Activated naive CD4-positive, alpha-beta T cell treated with anti-CD3 and anti-CD28 coated beads, Interleukin-2, amount 10 ng/mL, durations not matched to agents 7 days and 5 days (primary cell): Measurements from ENCODE around the gene ATG5.
"Not testable (repeated sequence)": the region's sequence is repeated elsewhere in the genome, so short reads cannot be mapped to it uniquely, and the experiment has no call there.

ENCODE experiments used
- CTCF ChIA-PET: fragments of 350-600 bp; sonication (Branson Sonifier 250); formaldehyde crosslinking; loops from one replicate; lab custom pipeline; 2021; ENCODE audit warnings: antibody characterized with exemption; lab: Charles Lee
- DNase-seq: peaks from one replicate; pipeline ENCODE4 v3.0.0-alpha.2; 2020
- H3K27ac Mint-ChIP-seq: one replicate; pipeline ENCODE4 v1.8.0; 2021; ENCODE audit warnings: mild to moderate bottlenecking, moderate library complexity, mixed read lengths
- H3K27me3 Mint-ChIP-seq: one replicate; pipeline ENCODE4 v1.8.0; 2021; ENCODE audit warnings: mild to moderate bottlenecking, mixed read lengths
- H3K36me3 Mint-ChIP-seq: one replicate; pipeline ENCODE4 v1.8.0; 2021; ENCODE audit warnings: mixed read lengths
- H3K4me1 Mint-ChIP-seq: one replicate; pipeline ENCODE4 v1.8.0; 2021; ENCODE audit warnings: mixed read lengths
- H3K4me3 Mint-ChIP-seq: one replicate; pipeline ENCODE4 v1.8.0; 2021; ENCODE audit warnings: mild to moderate bottlenecking, moderate library complexity, mixed read lengths
- H3K9me3 Mint-ChIP-seq: one replicate; pipeline ENCODE4 v1.8.0; 2021; ENCODE audit warnings: mixed read lengths

ATG5 gene

DNA sequence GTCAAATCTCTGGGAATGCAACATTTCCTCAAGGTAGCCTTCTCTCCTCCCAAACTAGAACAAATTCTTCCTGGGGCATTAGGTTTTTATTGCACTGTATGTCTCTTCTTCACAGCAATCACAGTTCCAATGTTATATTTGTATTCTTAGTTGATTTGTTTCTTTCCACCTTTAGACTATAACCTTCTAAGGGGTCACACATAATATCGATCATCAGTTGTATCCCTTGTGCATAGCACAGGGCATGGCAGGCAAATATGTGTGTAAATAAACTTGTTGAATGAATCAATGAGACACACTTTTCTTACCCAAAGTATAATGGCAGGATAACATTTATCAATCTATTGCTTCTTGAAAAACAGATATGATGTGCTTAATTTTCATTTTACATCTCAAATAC is 81.0 kb downstream of the ATG5 start:
- Mint-ChIP-seq H3K27ac (no peak overlapping the region), H3K4me1 (no peaks in the 10 kb centered on the region), H3K36me3 (peaks cover 46% of the 10 kb centered on the region), H3K9me3 (no peaks in the 10 kb centered on the region), H3K27me3 (no peaks in the 10 kb centered on the region), H3K4me3 (no peak overlapping the region)
- CTCF ChIA-PET = interaction anchor here (0.8 kb wide), 1 partner anchor 842 kb away, joined by 3 read pairs; the partner anchor contains the start of gene PREP
- DNase-seq = no peak

DNA sequence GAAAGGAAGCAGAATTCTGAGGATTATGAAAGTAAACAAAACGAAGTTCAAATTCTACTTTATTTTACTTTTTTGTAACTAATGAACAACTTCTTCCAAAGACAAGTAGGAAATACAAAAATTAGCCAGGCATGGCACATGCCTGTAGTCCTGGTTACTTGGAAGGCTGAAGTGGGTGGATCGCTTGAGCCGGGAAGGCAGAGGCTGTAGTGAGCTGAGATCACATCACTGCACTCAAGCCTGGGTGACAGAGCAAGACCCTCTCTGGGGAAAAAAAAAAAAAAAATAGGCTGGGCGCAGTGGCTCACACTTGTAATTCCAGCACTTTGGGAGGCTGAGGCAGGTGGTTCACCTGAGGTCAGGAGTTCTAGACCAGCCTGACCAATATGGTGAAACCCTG is 82.3 kb downstream of the ATG5 start:
- no peak for DNase-seq
- CTCF ChIA-PET = no interaction called here
- H3K36me3 Mint-ChIP-seq = peaks cover 43% of the 10 kb centered on the region
- no peaks in the 10 kb centered on the region for H3K4me1 Mint-ChIP-seq
- H3K27ac Mint-ChIP-seq = peak overlapping the region; percentile 58
- no peak overlapping the region for H3K4me3 Mint-ChIP-seq
- no peaks in the 10 kb centered on the region for H3K27me3 Mint-ChIP-seq
- H3K9me3 Mint-ChIP-seq = no peaks in the 10 kb centered on the region

DNA sequence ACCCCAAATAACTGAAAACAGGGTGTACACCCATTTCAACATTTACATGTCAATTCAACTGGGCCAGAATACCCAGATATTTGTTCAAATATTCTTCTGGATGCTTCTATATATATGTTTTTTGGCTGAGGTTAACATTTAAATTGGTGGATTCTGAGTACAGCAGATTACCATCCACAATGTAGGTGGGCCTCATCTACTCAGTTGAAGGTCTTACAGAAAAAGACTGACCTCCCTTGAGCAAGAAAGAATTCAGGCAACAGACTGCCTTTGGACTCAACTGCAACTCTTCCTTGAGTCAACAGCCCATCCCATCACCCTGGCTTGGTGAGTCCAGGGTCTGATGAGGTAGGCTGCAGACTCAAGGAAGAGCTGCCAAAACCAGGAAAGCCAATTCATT is 84.1 kb downstream of the ATG5 start:
- Mint-ChIP-seq H3K36me3 (peaks cover 32% of the 10 kb centered on the region), H3K4me3 (no peak overlapping the region), H3K4me1 (no peaks in the 10 kb centered on the region), H3K27ac (no peak overlapping the region), H3K27me3 (no peaks in the 10 kb centered on the region), H3K9me3 (no peaks in the 10 kb centered on the region)
- CTCF ChIA-PET = no interaction called here
- no peak for DNase-seq

DNA sequence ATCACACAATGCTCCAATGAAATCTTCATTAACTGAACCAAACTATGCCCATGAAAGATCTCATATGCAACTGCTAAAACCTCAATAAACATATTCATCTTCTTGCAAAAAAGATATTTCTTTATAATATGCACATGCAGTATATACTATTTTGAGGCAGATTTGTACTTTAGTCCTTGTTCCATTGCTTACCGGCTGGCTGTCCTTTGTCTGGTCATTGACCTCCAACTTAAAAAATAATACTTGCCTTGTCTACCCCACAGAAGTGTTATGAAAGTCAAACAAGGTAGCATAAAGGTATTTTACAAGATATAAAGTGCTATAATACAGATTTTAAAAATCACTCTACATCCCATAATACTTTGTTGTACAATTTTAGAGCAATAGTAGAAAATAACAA is 88.3 kb downstream of the ATG5 start:
- CTCF ChIA-PET = no interaction called here
- H3K27me3 Mint-ChIP-seq = no peaks in the 10 kb centered on the region

DNA sequence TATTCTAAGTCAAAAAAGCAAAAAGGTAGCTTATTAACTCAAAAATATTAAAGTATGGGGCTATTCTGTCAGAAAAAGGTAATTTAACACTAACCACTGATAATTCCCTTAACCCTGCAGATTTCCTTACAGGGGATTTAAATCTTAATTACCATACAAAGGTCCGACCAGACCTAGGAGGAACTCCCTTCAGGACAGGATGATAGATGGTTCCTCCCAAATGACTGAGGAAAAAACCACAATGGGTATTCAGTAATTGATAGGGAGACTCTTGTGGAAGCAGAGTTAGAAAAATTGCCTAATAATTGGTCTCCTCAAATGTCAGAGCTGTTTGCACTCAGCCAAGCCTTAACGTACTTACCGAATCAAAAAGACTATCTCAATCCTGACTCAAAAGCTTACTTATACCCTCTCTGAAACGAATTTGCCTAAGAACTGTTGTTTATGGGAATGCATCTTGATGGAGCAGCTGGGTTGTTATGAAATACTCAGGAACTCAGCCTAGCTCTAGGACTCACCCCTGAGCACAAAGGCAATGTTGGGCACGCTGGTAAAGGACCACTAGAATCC is 95.6 kb downstream of the ATG5 start:
- H3K36me3 Mint-ChIP-seq = peaks cover 22% of the 10 kb centered on the region
- H3K27ac Mint-ChIP-seq, CTCF ChIA-PET, H3K9me3 Mint-ChIP-seq, DNase-seq, H3K27me3 Mint-ChIP-seq, H3K4me3 Mint-ChIP-seq: not testable (repeated sequence)
- H3K4me1 Mint-ChIP-seq = peaks cover 11% of the 10 kb centered on the region

More for the DNA sequence above, 88.3 kb downstream of the ATG5 start:
- DNase-seq = no peak
- Mint-ChIP-seq H3K27ac (no peak overlapping the region), H3K4me3 (no peak overlapping the region), H3K4me1 (peaks cover 11% of the 10 kb centered on the region), H3K9me3 (peaks cover 13% of the 10 kb centered on the region), H3K36me3 (peaks cover 37% of the 10 kb centered on the region)

DNA sequence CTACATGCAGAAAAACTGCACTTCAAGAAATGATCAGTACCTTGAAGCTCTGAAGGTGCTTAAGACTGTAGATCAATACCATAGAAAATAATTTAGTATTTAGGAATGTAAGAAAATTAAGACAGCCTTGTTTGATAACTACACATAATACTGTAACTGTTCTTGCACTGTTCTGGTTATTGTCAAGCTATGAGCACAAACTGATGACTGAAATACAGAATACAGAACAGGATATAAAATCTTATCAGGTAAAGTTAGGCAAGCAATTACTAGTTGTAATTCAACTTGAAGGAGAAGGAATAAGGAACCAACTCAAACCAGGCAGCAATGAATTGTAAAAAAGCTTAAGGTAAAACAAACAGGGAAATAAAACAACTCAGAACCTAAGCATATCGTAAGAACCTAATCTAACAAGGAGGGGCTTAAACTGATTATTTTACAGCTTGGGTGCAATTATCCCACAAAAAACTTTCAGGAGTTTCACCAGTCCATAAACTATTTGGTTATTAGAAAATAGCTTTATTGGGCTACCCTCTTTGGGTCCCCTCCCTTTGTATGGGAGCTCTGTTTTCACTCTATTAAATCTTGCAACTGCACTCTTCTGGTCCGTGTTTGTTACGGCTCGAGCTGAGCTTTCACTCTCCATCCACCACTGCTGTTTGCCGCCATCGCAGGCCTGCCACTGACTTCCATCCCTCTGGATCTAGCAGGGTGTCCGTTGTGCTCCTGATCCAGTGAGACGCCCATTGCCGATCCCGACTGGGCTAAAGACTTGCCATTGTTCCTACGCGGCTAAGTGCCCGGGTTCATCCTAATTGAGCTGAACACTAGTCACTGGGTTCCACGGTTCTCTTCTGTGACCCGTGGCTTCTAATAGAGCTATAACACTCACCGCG is 97.7 kb downstream of the ATG5 start:
- Mint-ChIP-seq H3K4me3 (no peak overlapping the region), H3K36me3 (peaks cover 11% of the 10 kb centered on the region), H3K27me3 (no peaks in the 10 kb centered on the region), H3K9me3 (no peaks in the 10 kb centered on the region), H3K27ac (no peak overlapping the region), H3K4me1 (peaks cover 6% of the 10 kb centered on the region)
- CTCF ChIA-PET = interaction anchor here (1.3 to 1.6 kb wide), 2 partner anchors 495 to 744 kb away, joined by 3 to 4 read pairs; no protein-coding TSS in a partner anchor
- DNase-seq = no peak

DNA sequence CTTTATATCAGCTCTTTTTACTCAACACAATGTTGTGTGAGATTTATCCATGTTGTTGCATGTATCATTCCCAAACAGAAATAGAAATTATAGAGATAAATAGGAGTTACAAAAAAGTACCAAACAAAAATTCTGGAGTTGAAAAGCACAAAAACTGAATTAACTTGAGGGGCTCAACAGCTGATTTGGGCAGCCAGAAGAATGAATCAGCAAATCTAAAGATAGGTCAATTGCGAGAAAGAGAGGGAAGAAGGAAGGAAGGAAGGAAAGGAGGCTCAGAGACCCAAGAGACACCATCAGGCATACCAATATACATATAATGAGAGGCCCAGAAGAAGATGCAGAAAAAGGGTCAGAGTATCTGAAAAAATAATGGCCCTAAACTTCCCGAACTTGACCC is 98.9 kb downstream of the ATG5 start:
- no peaks in the 10 kb centered on the region for H3K27me3 Mint-ChIP-seq

DNA sequence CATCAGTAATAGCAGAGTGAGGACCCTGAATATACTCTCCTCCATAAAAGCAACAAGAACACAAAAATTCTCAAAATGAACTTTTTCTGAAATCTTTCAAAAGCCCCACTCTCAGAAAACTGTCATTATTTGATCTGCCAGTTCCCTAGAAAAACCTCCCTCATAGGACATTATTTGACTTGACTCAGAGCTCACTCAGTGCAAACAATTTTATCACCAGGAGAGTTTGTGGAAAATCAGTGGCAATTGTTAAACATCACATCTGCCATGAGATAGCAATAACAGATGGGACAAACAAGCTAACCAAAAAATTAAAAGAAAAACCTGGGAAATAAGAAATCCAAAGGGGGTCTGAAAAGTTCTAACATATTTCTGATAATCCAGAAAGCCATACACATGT is 100.0 kb downstream of the ATG5 start:
- Mint-ChIP-seq H3K4me1 (peaks cover 17% of the 10 kb centered on the region), H3K36me3 (peaks cover 10% of the 10 kb centered on the region), H3K27ac (no peak overlapping the region), H3K9me3 (no peaks in the 10 kb centered on the region), H3K27me3 (no peaks in the 10 kb centered on the region), H3K4me3 (no peak overlapping the region)
- DNase-seq = no peak
- CTCF ChIA-PET = interaction anchor here (1.3 to 3.5 kb wide), 2 partner anchors 136 to 794 kb away, joined by 3 to 17 read pairs; no protein-coding TSS in a partner anchor

More for the DNA sequence above, 98.9 kb downstream of the ATG5 start:
- Mint-ChIP-seq H3K9me3 (no peaks in the 10 kb centered on the region), H3K4me1 (peaks cover 13% of the 10 kb centered on the region), H3K4me3 (no peak overlapping the region), H3K27ac (no peak overlapping the region), H3K36me3 (peaks cover 10% of the 10 kb centered on the region)
- DNase-seq = no peak
- CTCF ChIA-PET = interaction anchor here (1.3 to 1.6 kb wide), 3 partner anchors 494 to 795 kb away, joined by 3 to 4 read pairs (median 3); no protein-coding TSS in a partner anchor

DNA sequence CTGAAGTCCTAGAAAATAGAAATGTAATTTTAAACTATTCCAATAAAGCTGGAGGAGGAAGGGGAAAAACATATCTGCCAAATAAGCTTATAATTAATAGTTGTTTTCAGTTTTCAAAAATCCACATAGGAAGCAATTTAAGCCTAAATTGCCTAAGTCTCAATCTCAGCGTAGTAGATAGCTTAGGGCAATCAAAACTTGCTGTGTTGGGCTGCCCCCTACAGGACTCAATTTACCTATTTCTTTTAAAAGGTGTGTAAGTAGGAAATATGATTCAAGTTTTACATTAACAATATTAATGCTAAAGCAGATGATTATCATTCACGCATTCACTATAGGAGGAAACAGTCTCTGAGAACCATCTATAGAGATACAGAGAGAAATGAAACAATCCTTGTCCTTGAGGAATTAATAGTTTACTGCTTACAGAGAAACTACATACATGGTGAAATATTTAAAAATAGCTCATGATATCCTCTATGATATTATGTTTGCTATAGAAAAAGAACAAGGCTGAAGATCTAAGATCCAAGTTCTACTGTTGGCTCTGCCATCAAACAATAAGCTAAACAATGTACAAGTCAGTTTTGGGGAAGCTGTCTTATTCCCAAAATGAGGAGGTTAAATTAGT is 102.1 kb downstream of the ATG5 start:
- Mint-ChIP-seq H3K9me3 (no peaks in the 10 kb centered on the region), H3K27me3 (no peaks in the 10 kb centered on the region), H3K27ac (no peak overlapping the region), H3K36me3 (peaks cover 11% of the 10 kb centered on the region), H3K4me1 (peaks cover 17% of the 10 kb centered on the region), H3K4me3 (no peak overlapping the region)
- peak; percentile 84 for DNase-seq
- CTCF ChIA-PET = interaction anchor here (0.6 to 3.9 kb wide), 52 partner anchors 10 to 792 kb away, joined by 3 to 35 read pairs (median 5); partner anchors contain the start of gene PRDM1

DNA sequence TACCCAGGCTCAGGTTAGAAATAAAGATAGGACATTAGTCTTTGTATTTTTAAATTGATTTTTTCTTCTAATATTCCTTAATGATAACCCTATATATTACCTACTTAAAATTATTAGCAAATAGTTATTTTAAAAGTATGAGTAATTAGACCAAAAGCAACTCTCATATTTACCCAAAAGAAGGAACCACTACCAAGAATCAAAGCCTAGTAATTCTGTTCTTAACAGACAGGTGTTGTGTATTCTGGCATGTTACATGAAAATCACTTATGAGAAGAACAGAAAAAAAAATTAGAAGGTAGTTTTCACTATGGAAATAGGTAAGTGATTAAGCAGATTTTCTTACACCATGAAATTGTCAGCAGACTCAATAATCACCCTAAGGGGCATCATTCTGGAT is 105.1 kb downstream of the ATG5 start:
- Mint-ChIP-seq H3K4me1 (peaks cover 17% of the 10 kb centered on the region), H3K36me3 (peaks cover 6% of the 10 kb centered on the region), H3K4me3 (no peak overlapping the region), H3K27me3 (no peaks in the 10 kb centered on the region), H3K27ac (no peak overlapping the region), H3K9me3 (no peaks in the 10 kb centered on the region)
- CTCF ChIA-PET = interaction anchor here (0.9 to 3.9 kb wide), 4 partner anchors 101 to 789 kb away, joined by 3 to 35 read pairs (median 3); no protein-coding TSS in a partner anchor
- no peak for DNase-seq

DNA sequence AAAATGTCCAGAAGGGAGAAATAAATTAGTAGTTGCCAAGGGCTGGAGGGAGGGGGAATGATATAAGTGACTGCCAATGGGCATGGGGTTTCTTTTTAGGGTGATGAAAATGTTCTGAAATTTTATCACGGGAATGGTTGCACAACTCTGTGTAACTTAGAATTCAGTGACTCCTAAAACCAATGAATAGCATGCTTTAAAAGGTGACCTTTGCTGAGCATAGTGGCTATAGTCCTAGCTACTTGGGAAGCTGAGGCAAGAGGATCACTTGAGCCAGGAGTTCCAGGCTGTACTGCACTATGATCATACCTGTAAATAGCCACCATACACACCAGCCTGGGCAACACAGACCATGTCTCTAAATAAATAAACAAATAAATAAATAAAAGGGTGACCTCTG is 109.0 kb downstream of the ATG5 start:
- Mint-ChIP-seq H3K27ac (no peak overlapping the region), H3K4me1 (peaks cover 9% of the 10 kb centered on the region), H3K36me3 (peaks cover 2% of the 10 kb centered on the region), H3K4me3 (no peak overlapping the region), H3K9me3 (no peaks in the 10 kb centered on the region), H3K27me3 (no peaks in the 10 kb centered on the region)
- CTCF ChIA-PET = interaction anchor here (1.0 to 1.6 kb wide), 2 partner anchors 53 to 124 kb away, joined by 3 read pairs; no protein-coding TSS in a partner anchor
- no peak for DNase-seq

DNA sequence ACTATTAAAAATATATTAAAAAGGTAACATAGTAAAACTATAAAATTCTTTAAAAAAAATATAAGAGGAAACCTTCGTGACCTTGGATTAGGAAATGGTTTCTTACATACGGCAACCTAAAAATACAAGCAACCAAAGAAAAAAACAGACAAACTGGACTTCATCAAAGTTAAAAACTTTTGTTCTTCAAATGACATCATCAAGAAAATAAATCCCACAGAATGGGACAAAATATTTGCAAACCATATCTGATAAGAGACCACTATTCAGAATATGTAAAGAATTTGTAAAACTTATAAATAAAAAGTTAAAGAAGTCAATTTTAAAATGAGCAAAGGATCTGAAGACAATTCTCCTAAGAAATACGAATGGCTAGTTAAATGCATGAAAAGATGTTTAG is 110.0 kb downstream of the ATG5 start:
- no peaks in the 10 kb centered on the region for H3K9me3 Mint-ChIP-seq
- CTCF ChIA-PET = interaction anchor here (0.9 to 5.2 kb wide), 2 partner anchors 8 to 586 kb away, joined by 3 to 31 read pairs; no protein-coding TSS in a partner anchor
- no peak for DNase-seq
- no peak overlapping the region for H3K4me3 Mint-ChIP-seq
- no peak overlapping the region for H3K27ac Mint-ChIP-seq
- no peaks in the 10 kb centered on the region for H3K27me3 Mint-ChIP-seq
- H3K36me3 Mint-ChIP-seq = peaks cover 7% of the 10 kb centered on the region
- peaks cover 5% of the 10 kb centered on the region for H3K4me1 Mint-ChIP-seq

DNA sequence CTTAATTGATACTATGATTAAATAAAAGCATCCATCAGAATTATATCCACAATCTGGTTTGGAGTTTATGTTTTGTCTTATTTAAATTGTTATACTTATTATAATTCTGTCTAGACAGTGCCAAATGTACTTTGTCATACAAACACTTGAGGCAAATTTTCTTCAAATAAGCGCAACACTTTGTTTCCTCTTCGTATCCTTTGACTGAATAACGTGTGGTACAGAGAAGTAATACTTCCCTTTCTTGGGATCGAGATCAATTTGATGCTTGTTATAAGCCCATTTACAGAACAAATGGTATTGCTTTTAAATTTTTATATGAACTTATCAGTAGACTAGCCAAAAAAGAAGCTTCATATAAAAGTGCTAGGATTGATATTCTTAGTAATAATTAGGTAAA is 111.0 kb downstream of the ATG5 start:
- H3K27me3 Mint-ChIP-seq = no peaks in the 10 kb centered on the region

More for the DNA sequence above, 111.0 kb downstream of the ATG5 start:
- CTCF ChIA-PET = interaction anchor here (0.7 to 5.2 kb wide), 5 partner anchors 9 to 585 kb away, joined by 3 to 31 read pairs (median 3); no protein-coding TSS in a partner anchor
- H3K27ac Mint-ChIP-seq = no peak overlapping the region
- no peaks in the 10 kb centered on the region for H3K9me3 Mint-ChIP-seq
- no peak for DNase-seq
- peaks cover 4% of the 10 kb centered on the region for H3K4me1 Mint-ChIP-seq
- peaks cover 8% of the 10 kb centered on the region for H3K36me3 Mint-ChIP-seq
- no peak overlapping the region for H3K4me3 Mint-ChIP-seq
